ENCODE data around the gene NPPA.

- peak; percentile 81 to 95 (median 90) for TF ChIP-seq CTCF (IDR thresholded peaks at IDR 0.05)
- TF ChIP-seq POLR2A (IDR thresholded peaks at IDR 0.05), result no peak
These were observed 9.0 kb downstream of the NPPA start for GRCh38 chr1:11838349-11839272.
